ENCODE results near the gene GRHL1. TPM values are rescaled to one million over a fixed set of nuclear protein-coding genes. Genes with fewer than 3 reads are reported as not detected.

The GRHL1 gene
- total and polyA plus RNA-seq, 9 of the 15 experiments (the other 6 are each of a cell fraction or from before 2014, with no cell fraction given) = 1.7 to 6.1 (median 4.7) TPM

DNA sequence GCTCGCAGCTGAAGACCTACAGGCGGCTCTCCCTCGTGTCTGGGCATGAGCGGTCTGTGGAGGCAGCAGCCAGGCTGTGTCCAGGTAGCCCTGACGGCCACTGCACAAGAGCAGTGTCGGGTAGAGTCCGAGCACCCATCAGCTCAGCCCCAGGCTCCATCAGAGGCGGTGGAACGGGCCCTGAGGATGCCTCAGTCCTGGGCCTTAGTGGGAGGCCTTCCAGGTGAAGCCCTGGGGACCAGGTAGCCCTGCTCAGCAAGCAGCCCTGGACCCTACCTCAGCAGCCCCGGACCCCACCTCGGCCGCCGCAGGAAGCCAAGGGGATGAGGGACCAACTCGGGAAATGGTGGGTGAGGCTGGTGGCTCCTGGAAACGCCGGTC, 70.5 kb downstream of the GRHL1 start:
- H3K4me3 ChIP-seq = no peak overlapping the region
- no peak for TF ChIP-seq POLR3G (IDR thresholded peaks at IDR 0.05; ENCODE audit: extremely low read depth, insufficient read length, insufficient replicate concordance)
- TF ChIP-seq, protein P1, sequence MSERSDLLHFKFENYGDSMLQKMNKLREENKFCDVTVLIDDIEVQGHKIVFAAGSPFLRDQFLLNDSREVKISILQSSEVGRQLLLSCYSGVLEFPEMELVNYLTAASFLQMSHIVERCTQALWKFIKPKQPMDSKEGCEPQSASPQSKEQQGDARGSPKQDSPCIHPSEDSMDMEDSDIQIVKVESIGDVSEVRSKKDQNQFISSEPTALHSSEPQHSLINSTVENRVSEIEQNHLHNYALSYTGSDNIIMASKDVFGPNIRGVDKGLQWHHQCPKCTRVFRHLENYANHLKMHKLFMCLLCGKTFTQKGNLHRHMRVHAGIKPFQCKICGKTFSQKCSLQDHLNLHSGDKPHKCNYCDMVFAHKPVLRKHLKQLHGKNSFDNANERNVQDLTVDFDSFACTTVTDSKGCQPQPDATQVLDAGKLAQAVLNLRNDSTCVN (CRISPR knock-in tag; IDR thresholded peaks at IDR 0.05) = no peak
- TF ChIP-seq L3MBTL2 (IDR thresholded peaks at IDR 0.05) = 0 out of 2 replicates have a peak, but pooled peaks have one; percentile 5
- no peak for TF ChIP-seq NKRF (IDR thresholded peaks at IDR 0.05; ENCODE audit: borderline replicate concordance)
- TF ChIP-seq RFX7 (CRISPR knock-in tag; IDR thresholded peaks at IDR 0.05) = no peak
- ChIA-PET CTCF (ENCODE audit: low intra/inter-chr PET ratio) (no interaction called here), POLR2A (interaction anchor here (1.3 to 1.4 kb wide), 3 partner anchors 9 to 38 kb away, joined by 5 read pairs; no protein-coding TSS in a partner anchor)
- no peak for FAIRE-seq
- H3K9me3 ChIP-seq (replicated peaks; ENCODE audit: control insufficient read depth, insufficient read depth, low read depth, low read length) = no peaks in the 10 kb centered on the region
- peak overlapping the region in 1 of 2 experiments; percentile 78; a peak in 2 of 4 replicates for H3K9ac ChIP-seq (ENCODE audit: insufficient read depth in 1 of 2, low read depth in 2 of 2, low read length in 2 of 2)
- WGBS (ENCODE audit: insufficient coverage, low coverage, missing lambda C conversion rate) = 59% methylated on average over 16 of the region's 16 CpGs
- BruUV-seq (replicated peaks) = no TSS peak
- H3K79me2 ChIP-seq (ENCODE audit: control insufficient read depth, insufficient read depth, low read length) = no peaks in the 10 kb centered on the region
- peaks cover 11 to 30% of the 10 kb centered on the region in 2 experiments; a peak in 4 of 5 replicates for H3K4me1 ChIP-seq (replicated peaks in 1 of 2; ENCODE audit: control insufficient read depth in 2 of 2, insufficient read depth in 2 of 2, low read length in 2 of 2)
- in situ Hi-C loops (cut with MboI) = no loop called here
- peak; percentile 13; the same call in 2 of the 3 replicates for ATAC-seq
- H3K36me3 ChIP-seq (ENCODE audit: control insufficient read depth, insufficient read depth, low read length) = no peaks in the 10 kb centered on the region
- H3K27me3 ChIP-seq (ENCODE audit: control insufficient read depth in 2 of 2, insufficient read depth in 2 of 2, low read length in 2 of 2) = no peaks in the 10 kb centered on the region
- DNase-seq (ENCODE audit: extremely low read depth in 1 of 4, low spot score in 3 of 4) = no peak
- H3K9me1 ChIP-seq (ENCODE audit: control insufficient read depth, insufficient read depth, low read length) = no peaks in the 10 kb centered on the region
- no peak overlapping the region for H3K27ac ChIP-seq (ENCODE audit: extremely low read depth, low read depth, low read length)
- H3K4me2 ChIP-seq (ENCODE audit: insufficient read depth, low read length) = no peak overlapping the region
- peak overlapping the region; percentile 60 for H2AFZ ChIP-seq (ENCODE audit: low read depth, low read length)
- H4K20me1 ChIP-seq (replicated peaks; ENCODE audit: control insufficient read depth, insufficient read depth, low read length) = no peaks in the 10 kb centered on the region
- intact Hi-C loops (cut with micrococcal nuclease) = no loop called here

Measured in K562 (cell line).